HCT116 (cell line): Measurements from ENCODE around the gene LAPTM4A. TPM values are rescaled to one million over a fixed set of nuclear protein-coding genes. Genes with fewer than 3 reads are reported as not detected.

ENCODE experiments used
- ATAC-seq: fragments of 200-7000 bp; cut with Tn5 transposase; 2 replicates; pipeline ENCODE4 v1.9.1; 2020; ENCODE audit warnings: mild to moderate bottlenecking, moderate library complexity
- BruUV-seq: library from RNA; stranded (reverse); fragments of 400-500 nt; replicated peaks from 2 replicates; lab custom pipeline; 2021; lab: Mats Ljungman, UMichigan
- CTCF ChIA-PET: fragments of 300-600 bp; sonication (Branson Sonifier 250); formaldehyde crosslinking; loops from one replicate; lab custom pipeline; 2021; ENCODE audit warnings: antibody characterized with exemption; lab: Charles Lee
- POLR2A ChIA-PET: fragments of 300-600, 350-600 bp; sonication (Branson Sonifier 250); formaldehyde crosslinking; loops from one replicate; lab custom pipeline; 2021; ENCODE audit warnings: antibody characterized with exemption; lab: Charles Lee
- RAD21 ChIA-PET, 2 experiments: fragments of 300-600 bp; sonication (Branson Sonifier 250); formaldehyde crosslinking; loops; one replicate each; lab custom pipeline; 2023; ENCODE audit warnings: low total read pairs in 2 of 2; ENCODE audit not compliant: uncharacterized antibody in 2 of 2, unreplicated experiment in 2 of 2, low non-redundant PET in 1 of 2; lab: Charles Lee
- DNase-seq: peaks from one replicate; pipeline ENCODE4 v3.0.0-alpha.2; 2010; ENCODE audit warnings: low read depth, low spot score
- H2AFZ ChIP-seq: fragments of 200-600 bp; shearing (Covaris generic), sonication (generic); 2 replicates; pipeline ENCODE4 v1.6.1; 2017; ENCODE audit warnings: low read depth, mixed run types, mixed read lengths, antibody characterized with exemption, low read length; ENCODE audit not compliant: poor library complexity, severe bottlenecking
- H3K27ac ChIP-seq: 2 replicates; pipeline ENCODE4 v1.5.1; 2012; ENCODE audit warnings: low read depth, low read length
- H3K27me3 ChIP-seq: fragments of 200-600 bp; sonication (generic); 2 replicates; pipeline ENCODE4 v1.6.1; 2016; ENCODE audit warnings: mixed run types, low read length, mixed read lengths; ENCODE audit not compliant: insufficient read depth
- H3K36me3 ChIP-seq, 2 experiments: fragments of 200-500 bp in 1 of 2; fragments of 200-600 bp in 1 of 2; sonication (Bioruptor generic) in 1 of 2; sonication (generic) in 1 of 2; 2 replicates each; pipeline versions ENCODE4 v1.5.1 to v1.6.1; 2014 to 2016; ENCODE audit warnings: low read length in 2 of 2, inconsistent platforms in 1 of 2, mixed read lengths in 1 of 2, mixed run types in 1 of 2; ENCODE audit not compliant: insufficient read depth in 2 of 2, control insufficient read depth in 1 of 2
- H3K4me1 ChIP-seq, 2 experiments: fragments of 200-600 bp in 1 of 2; sonication (generic) in 1 of 2; 2 replicates each; pipeline versions ENCODE4 v1.5.1 to v1.6.1; 2012 to 2017; ENCODE audit warnings: low read length in 2 of 2, inconsistent platforms in 1 of 2, mild to moderate bottlenecking in 1 of 2, mixed read lengths in 1 of 2, mixed run types in 1 of 2, moderate library complexity in 1 of 2; ENCODE audit not compliant: insufficient read depth in 2 of 2, control insufficient read depth in 1 of 2
- H3K4me2 ChIP-seq: fragments of 200-600 bp; sonication (generic); 2 replicates; pipeline ENCODE4 v1.6.1; 2017; ENCODE audit warnings: mixed run types, low read length, mixed read lengths
- H3K4me3 ChIP-seq, 2 experiments: fragments of 200-600 bp in 1 of 2; sonication (generic) in 1 of 2; replicated peaks in 1 of 2; 2 replicates each; pipeline ENCODE4 v1.5.1; 2011 to 2016; ENCODE audit warnings: low read length in 2 of 2, control low read depth in 1 of 2, low read depth in 1 of 2, mild to moderate bottlenecking in 1 of 2, mixed read lengths in 1 of 2, mixed run types in 1 of 2
- H3K79me2 ChIP-seq: fragments of 200-600 bp; sonication (generic); 2 replicates; pipeline ENCODE4 v1.6.1; 2017; ENCODE audit warnings: mild to moderate bottlenecking, mixed run types, low read length, moderate library complexity, mixed read lengths; ENCODE audit not compliant: insufficient read depth
- H3K9ac ChIP-seq: fragments of 200-600 bp; sonication (generic); 2 replicates; pipeline ENCODE4 v1.6.1; 2016; ENCODE audit warnings: low read length, mixed read lengths
- H3K9me2 ChIP-seq: fragments of 200-600 bp; sonication (generic), shearing (Covaris generic); 2 replicates; pipeline ENCODE4 v1.6.1; 2017; ENCODE audit warnings: mixed run types, mild to moderate bottlenecking, moderate library complexity; ENCODE audit not compliant: insufficient read depth
- H3K9me3 ChIP-seq, 2 experiments: fragments of 200-500 bp in 1 of 2; fragments of 200-600 bp in 1 of 2; sonication (Bioruptor generic) in 1 of 2; sonication (generic) in 1 of 2; 2 replicates each; pipeline ENCODE4 v1.6.1; 2014 to 2017; ENCODE audit warnings: low read length in 2 of 2, mixed read lengths in 2 of 2, inconsistent platforms in 1 of 2, low read depth in 1 of 2, mild to moderate bottlenecking in 1 of 2, mixed run types in 1 of 2, moderate library complexity in 1 of 2; ENCODE audit not compliant: control insufficient read depth in 1 of 2, insufficient read depth in 1 of 2
- H4K20me1 ChIP-seq: fragments of 200-600 bp; sonication (generic), shearing (Covaris generic); 2 replicates; pipeline ENCODE4 v1.6.1; 2017; ENCODE audit warnings: mixed run types, mild to moderate bottlenecking, moderate library complexity; ENCODE audit not compliant: insufficient read depth
- CBX3 ChIP-seq: IDR thresholded peaks from 2 replicates; pipeline ENCODE4 v1.6.1; 2012; ENCODE audit warnings: low read depth
- FOSL1 ChIP-seq: IDR thresholded peaks from 2 replicates; pipeline ENCODE4 v1.6.1; 2012; ENCODE audit warnings: low read depth
- RAD21 ChIP-seq: IDR thresholded peaks from 2 replicates; pipeline ENCODE4 v1.6.1; 2012; ENCODE audit warnings: low read depth, mild to moderate bottlenecking
- SRF ChIP-seq: IDR thresholded peaks from 2 replicates; pipeline ENCODE4 v1.6.1; 2012; ENCODE audit warnings: low read depth
- ZFX ChIP-seq: fragments of 450-650 bp; IDR thresholded peaks from 2 replicates; pipeline ENCODE4 v1.6.1; 2017
- ZNF274 ChIP-seq: fragments of 200-500 bp; sonication (Bioruptor generic); IDR thresholded peaks from 2 replicates; pipeline ENCODE4 v1.6.1; 2014; ENCODE audit warnings: mild to moderate bottlenecking, low read depth, low read length, inconsistent platforms
- intact Hi-C: fragments of 100-400 bp; cut with micrococcal nuclease; formaldehyde crosslinking; loops from 2 replicates; pipeline ENCODE4 v1.10.0; 2022
- total RNA-seq: library from RNA; stranded (reverse); gene quantifications from one replicate; pipeline ENCODE4 v1.2.1, GENCODE V29; 2021; ENCODE audit not compliant: unreplicated experiment
- TF ChIP-seq, protein P1 (sequence below): IDR thresholded peaks from 2 replicates; pipeline ENCODE4 v1.6.1; 2012; ENCODE audit warnings: low read depth
- TF ChIP-seq, protein P2 (sequence below): IDR thresholded peaks from 2 replicates; pipeline ENCODE4 v1.6.1; 2011; ENCODE audit warnings: mild to moderate bottlenecking, low read length, moderate library complexity; ENCODE audit not compliant: insufficient replicate concordance; ENCODE audit errors: extremely low read depth

The LAPTM4A gene
- total RNA-seq, 1 experiment from 2014 or later = 84.5 TPM

GRCh38 chr2:20076757-20077156 is 25.3 kb upstream of the LAPTM4A start:
- H3K4me1 ChIP-seq = no peaks in the 10 kb centered on the region
- H3K79me2 ChIP-seq = no peaks in the 10 kb centered on the region
- no peaks in the 10 kb centered on the region for H3K9me3 ChIP-seq
- DNase-seq = no peak
- H4K20me1 ChIP-seq = no peaks in the 10 kb centered on the region
- no TSS peak for BruUV-seq
- no peak for TF ChIP-seq RAD21
- no peak for TF ChIP-seq ZNF274
- TF ChIP-seq FOSL1 = no peak
- TF ChIP-seq ZFX = no peak
- TF ChIP-seq CBX3 = no peak
- TF ChIP-seq, protein P1, sequence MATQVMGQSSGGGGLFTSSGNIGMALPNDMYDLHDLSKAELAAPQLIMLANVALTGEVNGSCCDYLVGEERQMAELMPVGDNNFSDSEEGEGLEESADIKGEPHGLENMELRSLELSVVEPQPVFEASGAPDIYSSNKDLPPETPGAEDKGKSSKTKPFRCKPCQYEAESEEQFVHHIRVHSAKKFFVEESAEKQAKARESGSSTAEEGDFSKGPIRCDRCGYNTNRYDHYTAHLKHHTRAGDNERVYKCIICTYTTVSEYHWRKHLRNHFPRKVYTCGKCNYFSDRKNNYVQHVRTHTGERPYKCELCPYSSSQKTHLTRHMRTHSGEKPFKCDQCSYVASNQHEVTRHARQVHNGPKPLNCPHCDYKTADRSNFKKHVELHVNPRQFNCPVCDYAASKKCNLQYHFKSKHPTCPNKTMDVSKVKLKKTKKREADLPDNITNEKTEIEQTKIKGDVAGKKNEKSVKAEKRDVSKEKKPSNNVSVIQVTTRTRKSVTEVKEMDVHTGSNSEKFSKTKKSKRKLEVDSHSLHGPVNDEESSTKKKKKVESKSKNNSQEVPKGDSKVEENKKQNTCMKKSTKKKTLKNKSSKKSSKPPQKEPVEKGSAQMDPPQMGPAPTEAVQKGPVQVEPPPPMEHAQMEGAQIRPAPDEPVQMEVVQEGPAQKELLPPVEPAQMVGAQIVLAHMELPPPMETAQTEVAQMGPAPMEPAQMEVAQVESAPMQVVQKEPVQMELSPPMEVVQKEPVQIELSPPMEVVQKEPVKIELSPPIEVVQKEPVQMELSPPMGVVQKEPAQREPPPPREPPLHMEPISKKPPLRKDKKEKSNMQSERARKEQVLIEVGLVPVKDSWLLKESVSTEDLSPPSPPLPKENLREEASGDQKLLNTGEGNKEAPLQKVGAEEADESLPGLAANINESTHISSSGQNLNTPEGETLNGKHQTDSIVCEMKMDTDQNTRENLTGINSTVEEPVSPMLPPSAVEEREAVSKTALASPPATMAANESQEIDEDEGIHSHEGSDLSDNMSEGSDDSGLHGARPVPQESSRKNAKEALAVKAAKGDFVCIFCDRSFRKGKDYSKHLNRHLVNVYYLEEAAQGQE = no peak
- TF ChIP-seq, protein P2, sequence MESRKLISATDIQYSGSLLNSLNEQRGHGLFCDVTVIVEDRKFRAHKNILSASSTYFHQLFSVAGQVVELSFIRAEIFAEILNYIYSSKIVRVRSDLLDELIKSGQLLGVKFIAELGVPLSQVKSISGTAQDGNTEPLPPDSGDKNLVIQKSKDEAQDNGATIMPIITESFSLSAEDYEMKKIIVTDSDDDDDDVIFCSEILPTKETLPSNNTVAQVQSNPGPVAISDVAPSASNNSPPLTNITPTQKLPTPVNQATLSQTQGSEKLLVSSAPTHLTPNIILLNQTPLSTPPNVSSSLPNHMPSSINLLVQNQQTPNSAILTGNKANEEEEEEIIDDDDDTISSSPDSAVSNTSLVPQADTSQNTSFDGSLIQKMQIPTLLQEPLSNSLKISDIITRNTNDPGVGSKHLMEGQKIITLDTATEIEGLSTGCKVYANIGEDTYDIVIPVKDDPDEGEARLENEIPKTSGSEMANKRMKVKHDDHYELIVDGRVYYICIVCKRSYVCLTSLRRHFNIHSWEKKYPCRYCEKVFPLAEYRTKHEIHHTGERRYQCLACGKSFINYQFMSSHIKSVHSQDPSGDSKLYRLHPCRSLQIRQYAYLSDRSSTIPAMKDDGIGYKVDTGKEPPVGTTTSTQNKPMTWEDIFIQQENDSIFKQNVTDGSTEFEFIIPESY = no peak
- TF ChIP-seq SRF = no peak
- intact Hi-C loops = no loop called here
- no peaks in the 10 kb centered on the region for H3K27me3 ChIP-seq
- H3K27ac ChIP-seq = no peak overlapping the region
- H3K9ac ChIP-seq = no peak overlapping the region
- H3K36me3 ChIP-seq = no peaks in the 10 kb centered on the region
- ChIA-PET POLR2A (no interaction called here), CTCF (no interaction called here), RAD21 (no interaction called here)
- no peak overlapping the region for H2AFZ ChIP-seq
- no peaks in the 10 kb centered on the region for H3K9me2 ChIP-seq
- no peak for ATAC-seq
- H3K4me3 ChIP-seq = no peak overlapping the region
- no peak overlapping the region for H3K4me2 ChIP-seq
